HG03175 (cell line): ENCODE results near the gene PRKAG2.

Source experiments
- ATAC-seq: cut with Tn5 transposase; IDR thresholded peaks from one replicate; pipeline ENCODE4 v1.9.1; 2021; ENCODE audit warnings: mild to moderate bottlenecking, moderate library complexity; ENCODE audit not compliant: unreplicated experiment

PRKAG2 gene

GRCh38 chr7:151509670-151510333 lies 367.1 kb downstream of the PRKAG2 start:
- ATAC-seq, result no peak

- ATAC-seq, result no peak
These were observed 367.9 kb downstream of the PRKAG2 start for GRCh38 chr7:151508991-151509390.

GRCh38 chr7:151507806-151508205 lies 369.1 kb downstream of the PRKAG2 start:
- ATAC-seq, result no peak

GRCh38 chr7:151506901-151507382 lies 370.0 kb downstream of the PRKAG2 start:
- no peak for ATAC-seq
